Jurkat, Clone E6-1 (cell line): ENCODE results near the gene RAN.
"Not testable (repeated sequence)": the region's sequence is repeated elsewhere in the genome, so short reads cannot be mapped to it uniquely, and the experiment has no call there.

Experiments used
- DNase-seq: peaks from one replicate; pipeline ENCODE4 v3.0.0-alpha.2; 2011; ENCODE audit warnings: low read depth, low spot score
- H3K4me3 ChIP-seq: 2 replicates; pipeline ENCODE4 v1.5.1; 2011; ENCODE audit warnings: mild to moderate bottlenecking, low read length, control low read depth, moderate library complexity

The RAN gene

DNA sequence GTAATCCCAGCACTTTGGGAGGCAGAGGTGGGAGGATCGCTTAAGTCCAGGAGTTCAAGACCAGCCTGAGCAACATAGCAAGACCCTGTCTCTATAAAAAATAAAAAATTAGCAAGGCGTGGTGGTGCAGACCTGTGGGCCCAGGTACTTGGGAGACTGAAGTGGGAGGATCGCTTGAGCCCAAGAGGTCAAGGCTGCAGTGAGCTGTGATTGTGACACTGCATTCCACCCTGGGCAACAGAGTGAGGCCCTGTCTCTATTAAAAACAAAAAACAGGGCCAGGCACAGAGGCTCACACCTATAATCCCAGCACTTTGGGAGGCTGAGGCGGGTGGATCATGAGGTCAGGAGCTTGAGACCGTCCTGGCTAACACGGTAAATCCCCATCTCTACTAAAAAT is 23.8 kb upstream of the RAN start:
- not testable (repeated sequence) for DNase-seq, H3K4me3 ChIP-seq

GRCh38 chr12:130848785-130849305 is 23.0 kb upstream of the RAN start:
- not testable (repeated sequence) for DNase-seq, H3K4me3 ChIP-seq

DNA sequence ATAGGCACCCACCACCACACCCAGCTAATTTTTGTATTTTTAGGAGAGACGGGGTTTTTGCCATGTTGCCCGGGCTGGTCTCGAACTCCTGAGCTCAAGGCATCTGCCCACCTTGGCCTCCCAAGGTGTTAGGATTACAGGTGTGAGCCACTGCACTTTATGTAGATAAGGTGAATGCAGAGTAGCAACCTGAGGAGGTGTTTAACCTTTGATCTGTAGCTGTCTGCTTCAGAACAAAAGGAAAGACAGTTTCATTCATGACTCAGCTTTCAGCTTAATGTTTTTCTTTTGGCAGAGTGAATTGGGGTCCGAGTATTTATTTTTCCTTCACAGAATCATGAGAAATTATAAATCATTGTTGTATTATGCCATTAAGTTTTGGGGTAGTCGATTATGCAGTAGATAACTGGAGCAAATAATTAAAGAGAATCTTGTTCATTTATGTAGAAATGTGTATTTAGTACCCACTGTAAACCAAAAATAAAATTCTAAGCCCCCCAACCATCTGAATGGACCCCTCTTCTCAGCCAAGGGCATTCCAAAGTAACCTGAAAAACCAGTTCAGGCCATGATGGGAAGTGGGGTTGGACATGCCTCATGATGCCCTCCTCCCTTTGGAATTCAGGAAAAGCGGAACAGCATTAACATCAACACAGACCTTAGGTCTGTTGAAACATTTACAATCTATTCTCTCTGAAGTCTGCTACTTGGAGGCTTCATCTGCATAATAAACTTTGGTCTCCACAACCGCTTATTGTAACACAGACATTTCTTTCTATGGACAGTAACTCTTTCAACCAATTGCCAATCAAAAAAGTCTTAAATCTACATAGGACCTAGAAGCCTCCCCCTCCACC is 22.1 kb upstream of the RAN start:
- DNase-seq: no peak
- no peak overlapping the region for H3K4me3 ChIP-seq

- no peak for DNase-seq
- H3K4me3 ChIP-seq: no peak overlapping the region
Observed at GRCh38 chr12:130850418-130851021, 21.3 kb upstream of the RAN start.

DNA sequence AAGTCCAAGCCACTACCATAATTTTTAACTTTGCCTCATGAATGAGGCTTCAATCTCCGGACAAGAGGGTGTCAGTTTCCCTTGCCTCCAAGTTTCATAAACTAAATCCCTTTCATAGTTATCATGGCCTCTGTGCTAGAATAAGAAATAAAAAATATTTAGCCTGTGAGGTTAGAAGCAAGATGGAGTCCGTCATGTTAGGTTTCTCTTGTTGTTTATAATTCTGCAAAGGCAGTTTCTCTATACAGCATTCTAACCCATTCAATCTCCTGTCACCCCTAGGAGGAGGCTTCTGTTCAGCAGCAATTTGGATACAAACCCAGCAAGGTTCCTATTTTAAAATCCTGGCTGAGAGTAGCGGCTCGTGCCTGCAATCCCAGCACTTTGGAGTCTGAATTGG is 15.8 kb upstream of the RAN start:
- no peak for DNase-seq
- no peak overlapping the region for H3K4me3 ChIP-seq

DNA sequence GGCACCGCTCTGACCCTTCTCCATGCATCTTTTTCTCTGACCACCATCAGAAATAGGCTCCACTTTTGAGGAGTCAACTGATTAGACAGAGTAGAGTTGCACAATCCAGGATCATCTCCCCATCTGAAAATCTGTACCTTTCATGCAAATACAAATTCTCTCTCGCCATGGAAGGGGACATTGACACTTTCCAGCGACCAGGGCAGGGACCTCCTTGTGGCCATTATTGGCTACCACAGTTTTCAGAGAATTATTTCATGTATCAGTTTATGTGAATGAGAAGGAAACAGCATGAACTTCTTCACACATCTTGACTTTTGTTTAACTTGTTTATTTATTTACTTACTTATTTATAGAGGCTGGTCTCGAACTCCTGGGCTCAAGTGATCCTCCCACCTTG is 13.8 kb upstream of the RAN start:
- no peak for DNase-seq
- H3K4me3 ChIP-seq: no peak overlapping the region

DNA sequence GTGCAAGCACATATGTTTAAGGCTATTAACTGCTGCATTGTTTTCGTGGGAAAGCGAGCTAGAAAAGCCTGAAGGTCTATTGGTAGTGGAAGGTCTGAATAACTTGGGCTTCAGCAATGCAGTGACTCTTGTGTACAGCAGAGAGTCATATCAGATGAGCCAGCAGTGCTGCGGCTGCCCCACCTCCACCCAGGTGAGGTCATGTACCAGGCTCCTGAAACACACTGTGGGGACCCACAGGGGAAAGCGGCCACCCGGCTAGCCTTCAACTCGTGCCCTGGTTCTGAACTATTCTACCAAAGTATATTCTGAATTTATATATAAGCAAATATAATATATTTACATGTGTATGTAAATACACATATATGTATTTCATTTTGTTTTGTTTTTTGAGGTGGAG is 12.7 kb upstream of the RAN start:
- DNase-seq: no peak
- no peak overlapping the region for H3K4me3 ChIP-seq

GRCh38 chr12:130860311-130860710 is 11.6 kb upstream of the RAN start:
- no peak overlapping the region for H3K4me3 ChIP-seq
- no peak for DNase-seq

- DNase-seq: no peak
- H3K4me3 ChIP-seq: no peak overlapping the region
Observed at GRCh38 chr12:130862161-130862560, 9.7 kb upstream of the RAN start.

- H3K4me3 ChIP-seq, DNase-seq: not testable (repeated sequence)
Observed at GRCh38 chr12:130862771-130863170, 9.1 kb upstream of the RAN start.

- H3K4me3 ChIP-seq: no peak overlapping the region
Observed at GRCh38 chr12:130863298-130863697, 8.6 kb upstream of the RAN start.

DNA sequence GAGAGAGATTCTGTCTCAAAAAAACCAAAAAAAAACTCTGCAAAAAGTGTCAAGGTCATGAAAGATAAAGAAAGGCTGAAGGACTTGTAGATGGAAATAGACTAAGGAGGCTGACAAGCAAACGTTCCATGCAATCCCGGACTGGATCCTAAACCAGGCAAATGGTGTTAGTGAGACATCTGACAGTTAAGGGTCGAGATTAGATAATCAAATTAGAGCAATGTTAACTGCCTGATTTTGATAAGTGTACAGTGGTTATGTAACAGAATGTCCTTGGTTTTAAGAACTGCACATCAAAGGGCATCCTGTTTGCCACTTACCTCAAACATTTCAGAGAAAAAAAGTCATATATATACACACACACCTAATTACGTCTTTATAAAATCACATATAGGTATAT is 3.5 kb upstream of the RAN start:
- H3K4me3 ChIP-seq: no peak overlapping the region
- DNase-seq: no peak

More at GRCh38 chr12:130863298-130863697, 8.6 kb upstream of the RAN start:
- DNase-seq: no peak

- DNase-seq: peak; percentile 90
- H3K4me3 ChIP-seq: peak overlapping the region; percentile 86
Observed at GRCh38 chr12:130870442-130871285, 1.2 kb upstream of the RAN start.

DNA sequence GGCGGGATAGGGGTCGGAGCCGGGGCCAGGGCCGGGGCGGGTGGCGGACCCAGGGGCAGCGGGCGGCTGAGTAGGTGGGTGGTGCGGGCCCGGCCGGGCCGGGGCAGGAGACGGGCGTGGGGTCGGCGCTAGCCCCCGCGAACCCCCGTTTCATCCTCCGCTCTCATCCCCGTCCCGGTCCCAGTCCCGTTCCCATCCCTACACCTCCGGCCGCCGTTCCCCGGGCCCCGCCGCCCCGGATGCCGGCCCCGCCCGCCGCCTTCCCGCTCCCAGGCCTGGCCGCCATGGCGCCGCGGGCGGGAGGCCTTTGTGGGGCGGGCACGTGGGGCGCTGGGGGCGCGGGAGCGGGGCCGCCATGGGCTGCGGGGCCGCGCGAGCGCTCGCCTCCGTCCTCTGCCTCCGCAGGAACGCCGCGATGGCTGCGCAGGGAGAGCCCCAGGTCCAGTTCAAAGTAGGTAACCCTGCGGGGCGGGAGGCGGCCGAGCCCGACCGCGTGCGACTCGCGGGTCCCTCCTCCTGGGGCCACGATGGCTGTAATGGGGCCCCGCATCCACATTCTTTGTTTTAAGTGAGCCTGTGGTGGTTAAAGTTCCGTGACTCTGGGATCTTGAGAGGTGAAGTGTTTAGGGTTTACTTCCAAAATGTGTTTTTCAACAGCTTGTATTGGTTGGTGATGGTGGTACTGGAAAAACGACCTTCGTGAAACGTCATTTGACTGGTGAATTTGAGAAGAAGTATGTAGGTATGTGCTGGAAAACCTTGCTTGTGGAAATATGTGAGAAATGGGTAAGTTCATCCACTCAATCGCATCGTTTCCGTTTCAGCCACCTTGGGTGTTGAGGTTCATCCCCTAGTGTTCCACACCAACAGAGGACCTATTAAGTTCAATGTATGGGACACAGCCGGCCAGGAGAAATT is 572 bp downstream of the RAN start:
- DNase-seq: no peak

DNA sequence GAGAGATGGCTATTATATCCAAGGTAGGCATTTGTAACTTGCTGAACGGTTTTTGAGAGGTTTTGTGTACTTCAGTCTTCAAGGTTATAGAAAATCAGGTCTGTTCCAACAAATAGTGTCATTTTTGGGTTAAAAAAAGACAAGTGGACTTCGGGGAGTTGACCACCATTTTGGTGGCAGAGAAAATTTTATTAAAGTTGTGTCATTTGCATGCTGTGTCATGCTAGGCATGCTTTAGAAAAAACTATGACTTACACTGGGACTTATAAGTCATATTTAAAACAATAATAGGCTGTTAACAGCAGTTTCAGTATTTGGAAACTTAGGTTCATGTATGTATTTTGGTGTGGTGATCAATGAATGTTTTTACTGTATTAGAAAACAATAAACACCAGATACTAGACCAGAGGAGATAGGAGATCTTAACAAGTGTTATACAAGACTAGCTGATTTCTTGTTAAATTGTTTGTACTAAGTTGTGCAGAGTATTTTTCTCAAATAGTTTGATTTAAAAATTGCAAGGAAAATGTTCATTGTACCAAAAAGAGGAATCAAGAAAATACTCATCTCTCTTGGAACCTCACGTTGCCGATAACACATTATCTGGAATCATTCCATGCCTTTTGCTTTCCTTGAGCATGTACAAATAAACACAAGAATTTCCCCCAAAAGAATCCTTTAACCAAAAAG is 1.4 kb downstream of the RAN start:
- no peak for DNase-seq
- peak overlapping the region; percentile 68 for H3K4me3 ChIP-seq

More for the DNA sequence above, 572 bp downstream of the RAN start:
- H3K4me3 ChIP-seq: peak overlapping the region; percentile 68

DNA sequence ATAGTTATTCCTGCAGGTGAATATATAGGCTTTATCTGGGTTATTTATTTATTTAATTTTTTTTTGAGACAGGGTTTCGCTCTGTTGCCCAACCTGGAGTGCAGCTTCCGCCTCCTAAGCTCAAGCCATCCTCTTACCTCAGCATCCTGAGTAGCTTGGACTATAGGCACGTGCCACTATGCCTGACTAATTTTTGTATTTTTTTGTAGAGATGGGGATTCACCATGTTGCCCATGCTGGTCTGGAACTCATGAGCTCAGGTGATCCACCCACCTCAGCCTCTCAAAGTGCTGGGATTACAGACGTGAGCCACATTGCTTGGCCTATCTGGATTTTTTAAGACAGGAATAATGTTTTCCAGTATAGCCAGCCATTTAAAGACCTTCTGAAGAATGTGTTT is 2.0 kb downstream of the RAN start:
- DNase-seq: no peak
- peak overlapping the region; percentile 68 for H3K4me3 ChIP-seq

DNA sequence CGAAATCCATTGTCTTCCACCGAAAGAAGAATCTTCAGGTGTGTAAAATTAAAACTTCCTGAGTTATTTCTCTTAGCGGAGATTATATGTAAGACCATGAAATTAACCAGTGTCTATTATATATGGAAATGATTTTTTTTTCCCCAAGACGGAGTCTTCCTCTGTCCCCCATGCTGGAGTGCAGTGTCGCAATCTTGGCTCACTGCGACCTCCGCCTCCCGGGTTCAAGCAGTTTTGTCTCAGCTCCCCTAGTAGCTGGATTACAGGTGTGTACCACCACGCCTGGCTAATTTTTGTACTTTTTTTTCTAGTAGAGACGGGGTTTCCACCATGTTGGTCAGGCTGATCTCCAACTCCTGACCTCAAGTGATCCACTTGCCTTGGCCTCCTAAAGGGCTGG is 2.8 kb downstream of the RAN start:
- no peak overlapping the region for H3K4me3 ChIP-seq
- no peak for DNase-seq

- DNase-seq: no peak
- no peak overlapping the region for H3K4me3 ChIP-seq
Observed at GRCh38 chr12:130875193-130875592, 3.3 kb downstream of the RAN start.
